ENCODE data around the gene ENKUR.
A peak's percentile ranks its signal among the peaks of the same experiment; 100 is the strongest.

DNA sequence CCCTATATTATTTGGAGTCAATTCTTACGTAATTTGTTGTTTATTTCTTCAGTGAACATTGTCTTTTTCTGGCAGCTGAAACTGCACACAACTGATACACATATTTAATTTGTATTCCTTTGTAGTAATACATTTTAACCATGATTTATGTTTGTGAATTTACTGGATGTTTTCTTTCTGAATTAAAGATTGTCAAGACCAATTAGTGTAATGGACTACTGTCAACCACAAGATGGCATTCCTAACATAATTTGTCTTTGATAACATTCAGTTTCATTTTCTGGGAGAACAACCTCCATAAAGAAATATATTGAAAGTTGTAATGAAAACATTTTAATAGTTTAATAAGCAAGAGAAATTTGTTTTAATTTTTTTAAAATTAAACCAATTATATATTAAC lies 10.5 kb upstream of the ENKUR start:
- TF ChIP-seq SP1 (IDR thresholded peaks at IDR 0.05) (no peak), JUND (IDR thresholded peaks at IDR 0.05) (no peak), YY1 (IDR thresholded peaks at IDR 0.05) (peak; percentile 73), CTCF (IDR thresholded peaks at IDR 0.05; ENCODE audit: low read depth, low read length, missing input control) (peak; percentile 52), ZBTB33 (IDR thresholded peaks at IDR 0.05) (no peak), RAD21 (IDR thresholded peaks at IDR 0.05) (peak; percentile 84 to 85), FOXA1 (IDR thresholded peaks at IDR 0.05) (no peak), GABPA (IDR thresholded peaks at IDR 0.05 in 1 of 2, conservative IDR thresholded peaks at IDR 0.05 in 1 of 2) (no peak), MAX (IDR thresholded peaks at IDR 0.05) (no peak), TAF1 (conservative IDR thresholded peaks at IDR 0.05) (no peak)
- TF ChIP-seq, protein P1, sequence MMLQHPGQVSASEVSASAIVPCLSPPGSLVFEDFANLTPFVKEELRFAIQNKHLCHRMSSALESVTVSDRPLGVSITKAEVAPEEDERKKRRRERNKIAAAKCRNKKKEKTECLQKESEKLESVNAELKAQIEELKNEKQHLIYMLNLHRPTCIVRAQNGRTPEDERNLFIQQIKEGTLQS (IDR thresholded peaks at IDR 0.05): no peak

All from liver (tissue), 3 donors.